HL-60 (cell line): ENCODE results near the gene DPT.
A peak's percentile ranks its signal among the peaks of the same experiment; 100 is the strongest.

ENCODE experiments used
- CTCF ChIP-seq: IDR thresholded peaks from one replicate; pipeline ENCODE4 v1.5.1; 2011; ENCODE audit warnings: low read length, control low read depth, inconsistent platforms; ENCODE audit not compliant: insufficient read depth
- POLR2AphosphoS5 ChIP-seq: IDR thresholded peaks from 2 replicates; pipeline ENCODE4 v1.6.1; 2012; ENCODE audit warnings: low read depth
- TF ChIP-seq, protein P1 (sequence below): IDR thresholded peaks from 2 replicates; pipeline ENCODE4 v1.6.1; 2012; ENCODE audit warnings: low read depth; ENCODE audit not compliant: insufficient replicate concordance

GRCh38 chr1:168676029-168676812, 52.8 kb downstream of the DPT start:
- TF ChIP-seq CTCF (no peak), POLR2AphosphoS5 (0 out of 2 replicates have a peak, but pooled peaks have one; percentile 30)
- TF ChIP-seq, protein P1, sequence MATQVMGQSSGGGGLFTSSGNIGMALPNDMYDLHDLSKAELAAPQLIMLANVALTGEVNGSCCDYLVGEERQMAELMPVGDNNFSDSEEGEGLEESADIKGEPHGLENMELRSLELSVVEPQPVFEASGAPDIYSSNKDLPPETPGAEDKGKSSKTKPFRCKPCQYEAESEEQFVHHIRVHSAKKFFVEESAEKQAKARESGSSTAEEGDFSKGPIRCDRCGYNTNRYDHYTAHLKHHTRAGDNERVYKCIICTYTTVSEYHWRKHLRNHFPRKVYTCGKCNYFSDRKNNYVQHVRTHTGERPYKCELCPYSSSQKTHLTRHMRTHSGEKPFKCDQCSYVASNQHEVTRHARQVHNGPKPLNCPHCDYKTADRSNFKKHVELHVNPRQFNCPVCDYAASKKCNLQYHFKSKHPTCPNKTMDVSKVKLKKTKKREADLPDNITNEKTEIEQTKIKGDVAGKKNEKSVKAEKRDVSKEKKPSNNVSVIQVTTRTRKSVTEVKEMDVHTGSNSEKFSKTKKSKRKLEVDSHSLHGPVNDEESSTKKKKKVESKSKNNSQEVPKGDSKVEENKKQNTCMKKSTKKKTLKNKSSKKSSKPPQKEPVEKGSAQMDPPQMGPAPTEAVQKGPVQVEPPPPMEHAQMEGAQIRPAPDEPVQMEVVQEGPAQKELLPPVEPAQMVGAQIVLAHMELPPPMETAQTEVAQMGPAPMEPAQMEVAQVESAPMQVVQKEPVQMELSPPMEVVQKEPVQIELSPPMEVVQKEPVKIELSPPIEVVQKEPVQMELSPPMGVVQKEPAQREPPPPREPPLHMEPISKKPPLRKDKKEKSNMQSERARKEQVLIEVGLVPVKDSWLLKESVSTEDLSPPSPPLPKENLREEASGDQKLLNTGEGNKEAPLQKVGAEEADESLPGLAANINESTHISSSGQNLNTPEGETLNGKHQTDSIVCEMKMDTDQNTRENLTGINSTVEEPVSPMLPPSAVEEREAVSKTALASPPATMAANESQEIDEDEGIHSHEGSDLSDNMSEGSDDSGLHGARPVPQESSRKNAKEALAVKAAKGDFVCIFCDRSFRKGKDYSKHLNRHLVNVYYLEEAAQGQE: no peak
